ENCODE results near the gene TNFRSF11A.

Gene TNFRSF11A

DNA sequence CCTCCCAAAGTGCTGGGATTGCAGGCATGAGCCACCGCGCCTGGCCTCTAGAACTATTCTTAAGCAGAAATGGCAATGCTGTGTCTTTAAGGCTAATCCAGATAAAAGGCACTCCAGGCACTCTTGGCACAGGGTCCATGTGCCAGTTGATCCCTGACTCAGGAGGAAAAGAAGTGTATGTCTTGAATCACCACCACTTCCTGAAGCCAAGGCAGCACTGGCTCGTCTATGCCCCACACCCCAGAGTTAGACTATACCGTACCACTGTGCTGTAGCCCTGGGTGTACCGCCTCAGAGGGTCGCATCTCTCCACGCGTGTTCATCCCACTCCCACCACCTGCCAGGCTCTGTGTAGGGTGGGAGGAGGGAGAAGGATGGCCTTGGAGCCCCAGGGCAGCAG lies 9.0 kb downstream of the TNFRSF11A start:
- TF ChIP-seq, protein P1, sequence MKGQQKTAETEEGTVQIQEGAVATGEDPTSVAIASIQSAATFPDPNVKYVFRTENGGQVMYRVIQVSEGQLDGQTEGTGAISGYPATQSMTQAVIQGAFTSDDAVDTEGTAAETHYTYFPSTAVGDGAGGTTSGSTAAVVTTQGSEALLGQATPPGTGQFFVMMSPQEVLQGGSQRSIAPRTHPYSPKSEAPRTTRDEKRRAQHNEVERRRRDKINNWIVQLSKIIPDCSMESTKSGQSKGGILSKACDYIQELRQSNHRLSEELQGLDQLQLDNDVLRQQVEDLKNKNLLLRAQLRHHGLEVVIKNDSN (IDR thresholded peaks at IDR 0.05), result no peak
- TF ChIP-seq, protein P2, sequence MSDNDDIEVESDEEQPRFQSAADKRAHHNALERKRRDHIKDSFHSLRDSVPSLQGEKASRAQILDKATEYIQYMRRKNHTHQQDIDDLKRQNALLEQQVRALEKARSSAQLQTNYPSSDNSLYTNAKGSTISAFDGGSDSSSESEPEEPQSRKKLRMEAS (IDR thresholded peaks at IDR 0.05), result no peak
- TF ChIP-seq FOXM1 (IDR thresholded peaks at IDR 0.05; ENCODE audit: borderline replicate concordance, low read depth) (no peak), TEAD4 (IDR thresholded peaks at IDR 0.05) (no peak), NFIC (IDR thresholded peaks at IDR 0.05) (no peak), TAF1 (IDR thresholded peaks at IDR 0.05; ENCODE audit: low read depth) (no peak), CREB1 (IDR thresholded peaks at IDR 0.05; ENCODE audit: low read depth) (no peak), EP300 (IDR thresholded peaks at IDR 0.05; ENCODE audit: borderline replicate concordance) (no peak), TCF12 (IDR thresholded peaks at IDR 0.05; ENCODE audit: low read depth) (no peak), YY1 (IDR thresholded peaks at IDR 0.05; ENCODE audit: low read depth) (no peak)
- TF ChIP-seq, protein P3, sequence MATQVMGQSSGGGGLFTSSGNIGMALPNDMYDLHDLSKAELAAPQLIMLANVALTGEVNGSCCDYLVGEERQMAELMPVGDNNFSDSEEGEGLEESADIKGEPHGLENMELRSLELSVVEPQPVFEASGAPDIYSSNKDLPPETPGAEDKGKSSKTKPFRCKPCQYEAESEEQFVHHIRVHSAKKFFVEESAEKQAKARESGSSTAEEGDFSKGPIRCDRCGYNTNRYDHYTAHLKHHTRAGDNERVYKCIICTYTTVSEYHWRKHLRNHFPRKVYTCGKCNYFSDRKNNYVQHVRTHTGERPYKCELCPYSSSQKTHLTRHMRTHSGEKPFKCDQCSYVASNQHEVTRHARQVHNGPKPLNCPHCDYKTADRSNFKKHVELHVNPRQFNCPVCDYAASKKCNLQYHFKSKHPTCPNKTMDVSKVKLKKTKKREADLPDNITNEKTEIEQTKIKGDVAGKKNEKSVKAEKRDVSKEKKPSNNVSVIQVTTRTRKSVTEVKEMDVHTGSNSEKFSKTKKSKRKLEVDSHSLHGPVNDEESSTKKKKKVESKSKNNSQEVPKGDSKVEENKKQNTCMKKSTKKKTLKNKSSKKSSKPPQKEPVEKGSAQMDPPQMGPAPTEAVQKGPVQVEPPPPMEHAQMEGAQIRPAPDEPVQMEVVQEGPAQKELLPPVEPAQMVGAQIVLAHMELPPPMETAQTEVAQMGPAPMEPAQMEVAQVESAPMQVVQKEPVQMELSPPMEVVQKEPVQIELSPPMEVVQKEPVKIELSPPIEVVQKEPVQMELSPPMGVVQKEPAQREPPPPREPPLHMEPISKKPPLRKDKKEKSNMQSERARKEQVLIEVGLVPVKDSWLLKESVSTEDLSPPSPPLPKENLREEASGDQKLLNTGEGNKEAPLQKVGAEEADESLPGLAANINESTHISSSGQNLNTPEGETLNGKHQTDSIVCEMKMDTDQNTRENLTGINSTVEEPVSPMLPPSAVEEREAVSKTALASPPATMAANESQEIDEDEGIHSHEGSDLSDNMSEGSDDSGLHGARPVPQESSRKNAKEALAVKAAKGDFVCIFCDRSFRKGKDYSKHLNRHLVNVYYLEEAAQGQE (IDR thresholded peaks at IDR 0.05; ENCODE audit: low read depth), result no peak

DNA sequence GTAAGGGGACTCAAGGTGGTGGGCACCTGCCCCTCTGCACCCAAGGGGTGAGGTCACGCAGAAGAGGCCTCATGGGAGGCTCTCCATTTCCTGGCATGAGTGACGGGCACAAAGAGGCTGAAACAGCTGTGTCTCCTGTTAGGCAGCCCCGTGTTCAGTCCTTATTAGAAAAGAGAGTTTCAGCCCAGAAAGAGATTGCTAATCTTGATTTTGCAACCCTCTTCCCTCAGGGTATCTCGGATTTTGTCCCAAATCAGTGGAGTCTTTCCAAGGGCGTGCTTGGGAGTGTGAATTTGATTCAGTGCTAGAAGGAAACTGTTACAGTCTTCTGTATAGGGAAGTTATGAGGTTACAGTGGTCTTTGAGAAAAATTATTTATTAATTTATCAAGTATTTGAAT lies 10.4 kb downstream of the TNFRSF11A start:
- no peak for TF ChIP-seq TAF1 (IDR thresholded peaks at IDR 0.05; ENCODE audit: low read depth)
- no peak for TF ChIP-seq RAD21 (IDR thresholded peaks at IDR 0.05; ENCODE audit: low read depth)
- no peak for TF ChIP-seq ZBTB7A (IDR thresholded peaks at IDR 0.05; ENCODE audit: low read depth)
- TF ChIP-seq YY1 (IDR thresholded peaks at IDR 0.05; ENCODE audit: low read depth), result no peak
- no peak for TF ChIP-seq EGR1 (IDR thresholded peaks at IDR 0.05)
- no peak for TF ChIP-seq TCF12 (IDR thresholded peaks at IDR 0.05; ENCODE audit: low read depth)
- no peak for TF ChIP-seq TEAD4 (IDR thresholded peaks at IDR 0.05)
- TF ChIP-seq NFIC (IDR thresholded peaks at IDR 0.05), result no peak
- TF ChIP-seq, protein P1 (IDR thresholded peaks at IDR 0.05), result no peak
- TF ChIP-seq FOXM1 (IDR thresholded peaks at IDR 0.05; ENCODE audit: borderline replicate concordance, low read depth), result no peak
- no peak for TF ChIP-seq CEBPB (IDR thresholded peaks at IDR 0.05)
- no peak for TF ChIP-seq CREB1 (IDR thresholded peaks at IDR 0.05; ENCODE audit: low read depth)
- TF ChIP-seq, protein P2 (IDR thresholded peaks at IDR 0.05), result no peak
- no peak for TF ChIP-seq EP300 (IDR thresholded peaks at IDR 0.05; ENCODE audit: borderline replicate concordance)
- TF ChIP-seq, protein P3 (IDR thresholded peaks at IDR 0.05; ENCODE audit: low read depth), result no peak

DNA sequence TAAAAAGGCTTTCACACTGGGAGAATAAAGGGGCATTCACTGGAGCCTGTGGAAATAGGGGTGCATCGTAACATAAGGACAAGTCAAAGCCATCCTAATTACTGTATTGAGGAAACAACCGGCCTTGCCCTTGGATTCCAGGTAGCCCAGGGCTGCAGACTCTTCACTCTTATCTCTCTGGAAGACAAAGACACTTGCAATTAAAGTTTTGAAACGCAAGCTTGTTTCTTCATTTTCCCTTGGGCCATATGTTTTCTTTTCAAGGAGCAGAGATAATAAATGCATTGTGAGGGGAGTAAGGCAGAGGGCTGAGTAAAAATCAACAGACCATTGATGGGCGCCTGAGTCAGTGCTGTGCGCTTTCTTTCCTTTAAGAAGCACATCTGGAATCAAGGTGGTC lies 11.5 kb downstream of the TNFRSF11A start:
- TF ChIP-seq NFIC (IDR thresholded peaks at IDR 0.05) (no peak), YY1 (IDR thresholded peaks at IDR 0.05; ENCODE audit: low read depth) (no peak), EP300 (IDR thresholded peaks at IDR 0.05; ENCODE audit: borderline replicate concordance) (no peak), ZBTB7A (IDR thresholded peaks at IDR 0.05; ENCODE audit: low read depth) (no peak), EGR1 (IDR thresholded peaks at IDR 0.05) (no peak), TEAD4 (IDR thresholded peaks at IDR 0.05) (no peak), CEBPB (IDR thresholded peaks at IDR 0.05) (no peak), TCF12 (IDR thresholded peaks at IDR 0.05; ENCODE audit: low read depth) (no peak)
- TF ChIP-seq, protein P3 (IDR thresholded peaks at IDR 0.05; ENCODE audit: low read depth), result no peak
- TF ChIP-seq, protein P1 (IDR thresholded peaks at IDR 0.05), result no peak

DNA sequence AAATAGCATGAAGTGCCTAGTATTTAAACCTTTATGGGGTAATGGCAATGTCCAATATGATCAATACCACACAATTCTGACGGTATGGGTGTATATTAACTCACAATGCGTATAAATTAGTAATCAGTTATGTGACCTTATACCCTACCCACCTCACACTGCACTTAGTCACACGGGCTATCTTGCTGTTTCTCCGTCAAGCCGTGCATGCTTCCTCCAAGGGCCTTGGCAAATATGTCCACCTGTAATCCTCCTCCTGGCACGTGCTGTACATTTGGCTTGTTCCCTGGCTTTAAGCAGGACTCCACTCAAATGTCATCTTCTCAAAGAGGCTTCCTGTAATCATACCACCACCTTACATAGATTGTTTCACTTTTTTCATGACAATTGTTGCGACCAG lies 12.2 kb downstream of the TNFRSF11A start:
- no peak for TF ChIP-seq CREB1 (IDR thresholded peaks at IDR 0.05; ENCODE audit: low read depth)
- TF ChIP-seq CEBPB (IDR thresholded peaks at IDR 0.05), result no peak
- TF ChIP-seq YY1 (IDR thresholded peaks at IDR 0.05; ENCODE audit: low read depth), result no peak
- TF ChIP-seq, protein P3 (IDR thresholded peaks at IDR 0.05; ENCODE audit: low read depth), result no peak
- no peak for TF ChIP-seq EP300 (IDR thresholded peaks at IDR 0.05; ENCODE audit: borderline replicate concordance)
- no peak for TF ChIP-seq RAD21 (IDR thresholded peaks at IDR 0.05; ENCODE audit: low read depth)
- TF ChIP-seq ZBTB7A (IDR thresholded peaks at IDR 0.05; ENCODE audit: low read depth), result no peak
- no peak for TF ChIP-seq FOXM1 (IDR thresholded peaks at IDR 0.05; ENCODE audit: borderline replicate concordance, low read depth)
- TF ChIP-seq, protein P2 (IDR thresholded peaks at IDR 0.05), result no peak
- TF ChIP-seq TCF12 (IDR thresholded peaks at IDR 0.05; ENCODE audit: low read depth), result no peak
- TF ChIP-seq, protein P1 (IDR thresholded peaks at IDR 0.05), result no peak
- TF ChIP-seq TEAD4 (IDR thresholded peaks at IDR 0.05), result no peak
- TF ChIP-seq TAF1 (IDR thresholded peaks at IDR 0.05; ENCODE audit: low read depth), result no peak
- no peak for TF ChIP-seq EGR1 (IDR thresholded peaks at IDR 0.05)
- TF ChIP-seq NFIC (IDR thresholded peaks at IDR 0.05), result no peak

Data from Ishikawa (cell line).